GM23338 (cell line): Measurements from ENCODE around the gene SERPINA5. TPM values are rescaled to one million over a fixed set of nuclear protein-coding genes. Genes with fewer than 3 reads are reported as not detected.

Source experiments
- ATAC-seq: fragments of 200-7000 bp; cut with Tn5 transposase; 3 replicates; pipeline ENCODE4 v1.9.1; 2020
- DNase-seq: peaks from one replicate; pipeline ENCODE4 v3.0.0-alpha.2; 2015; ENCODE audit warnings: low spot score
- H2AFZ ChIP-seq: fragments of 200-600 bp; sonication (generic); 2 replicates; pipeline ENCODE4 v1.8.0; 2016; ENCODE audit warnings: antibody characterized with exemption, mild to moderate bottlenecking, moderate library complexity
- H3F3A ChIP-seq: fragments of 200-600 bp; sonication (generic); replicated peaks from 2 replicates; pipeline ENCODE4 v1.8.0; 2017; ENCODE audit warnings: antibody characterized with exemption, mixed run types, low read depth
- H3K27ac ChIP-seq: fragments of 200-600 bp; sonication (generic); 2 replicates; pipeline ENCODE4 v1.6.1; 2016; ENCODE audit warnings: low read depth
- H3K27me3 ChIP-seq: fragments of 200-600 bp; sonication (generic); 2 replicates; pipeline ENCODE4 v1.8.0; 2016; ENCODE audit warnings: mild to moderate bottlenecking, mixed run types, moderate library complexity; ENCODE audit not compliant: insufficient read depth
- H3K36me3 ChIP-seq: fragments of 200-600 bp; sonication (generic); 2 replicates; pipeline ENCODE4 v1.8.0; 2016; ENCODE audit warnings: mild to moderate bottlenecking; ENCODE audit not compliant: insufficient read depth
- H3K4me1 ChIP-seq: fragments of 200-600 bp; sonication (generic); 2 replicates; pipeline ENCODE4 v1.8.0; 2016; ENCODE audit warnings: mild to moderate bottlenecking, moderate library complexity; ENCODE audit not compliant: insufficient read depth
- H3K4me2 ChIP-seq: fragments of 200-600 bp; sonication (generic); 2 replicates; pipeline ENCODE4 v1.7.1; 2017; ENCODE audit warnings: mixed run types
- H3K4me3 ChIP-seq: fragments of 200-600 bp; sonication (generic); 2 replicates; pipeline ENCODE4 v1.6.1; 2016; ENCODE audit warnings: mixed run types
- H3K79me2 ChIP-seq: fragments of 200-600 bp; sonication (generic); replicated peaks from 2 replicates; pipeline ENCODE4 v1.8.0; 2017; ENCODE audit warnings: mild to moderate bottlenecking; ENCODE audit not compliant: insufficient read depth
- H3K9me2 ChIP-seq: fragments of 200-600 bp; sonication (generic); 2 replicates; pipeline ENCODE4 v1.8.0; 2017; ENCODE audit not compliant: insufficient read depth
- H4K20me1 ChIP-seq: fragments of 200-600 bp; sonication (generic); replicated peaks from 2 replicates; pipeline ENCODE4 v1.8.0; 2017; ENCODE audit warnings: mild to moderate bottlenecking; ENCODE audit not compliant: insufficient read depth
- H3K27ac Mint-ChIP-seq: 2 replicates; pipeline ENCODE4 v1.8.0; 2020; ENCODE audit warnings: inconsistent platforms, mild to moderate bottlenecking, moderate library complexity, mixed read lengths
- H3K27me3 Mint-ChIP-seq: 3 replicates; pipeline ENCODE4 v1.8.0; 2022; ENCODE audit warnings: low read depth, mild to moderate bottlenecking, moderate library complexity, mixed read lengths, inconsistent platforms; ENCODE audit not compliant: insufficient read depth, poor library complexity
- H3K36me3 Mint-ChIP-seq: 3 replicates; pipeline ENCODE4 v1.8.0; 2021; ENCODE audit warnings: low read depth, mild to moderate bottlenecking, inconsistent platforms, moderate library complexity, mixed read lengths
- H3K4me1 Mint-ChIP-seq: 3 replicates; pipeline ENCODE4 v1.8.0; 2020; ENCODE audit warnings: mild to moderate bottlenecking, inconsistent platforms, mixed read lengths
- H3K4me3 Mint-ChIP-seq: 3 replicates; pipeline ENCODE4 v1.8.0; 2021; ENCODE audit warnings: moderate library complexity, mild to moderate bottlenecking, inconsistent platforms, mixed read lengths
- H3K9me3 Mint-ChIP-seq: 3 replicates; pipeline ENCODE4 v1.8.0; 2020; ENCODE audit warnings: moderate library complexity, mild to moderate bottlenecking, inconsistent platforms, mixed read lengths
- CREB1 ChIP-seq: fragments of 250-450 bp; sonication (Bioruptor Pico); IDR thresholded peaks from 2 replicates; pipeline ENCODE4 v1.5.0; 2020; ENCODE audit warnings: low read depth, mild to moderate bottlenecking, moderate library complexity
- CTCF ChIP-seq, 2 experiments: fragments of 200-600 bp in 1 of 2; sonication (generic) in 1 of 2; conservative IDR thresholded peaks; 2 replicates each; pipeline versions ENCODE4 v1.5.1 to v1.6.1; 2016 to 2017; ENCODE audit warnings: antibody characterized with exemption in 2 of 2, low read depth in 2 of 2, mild to moderate bottlenecking in 2 of 2, moderate library complexity in 1 of 2
- ETS1 ChIP-seq: IDR thresholded peaks from 2 replicates; pipeline ENCODE4 v1.6.1; 2016; ENCODE audit warnings: antibody characterized with exemption
- EZH2 ChIP-seq: fragments of 200-600 bp; sonication (generic); IDR thresholded peaks from one replicate; pipeline ENCODE4 v1.8.0; 2017; ENCODE audit warnings: antibody characterized with exemption, mild to moderate bottlenecking, low read depth; ENCODE audit not compliant: unreplicated experiment
- EZH2phosphoT487 ChIP-seq: fragments of 200-600 bp; sonication (generic); IDR thresholded peaks from one replicate; pipeline ENCODE4 v1.8.1; 2018; ENCODE audit warnings: antibody characterized with exemption; ENCODE audit not compliant: unreplicated experiment
- JUNB ChIP-seq: IDR thresholded peaks from one replicate; pipeline ENCODE4 v1.6.1; 2016; ENCODE audit warnings: antibody characterized with exemption; ENCODE audit not compliant: unreplicated experiment
- NANOG ChIP-seq: IDR thresholded peaks from 2 replicates; pipeline ENCODE4 v1.6.1; 2016; ENCODE audit warnings: antibody characterized with exemption, borderline replicate concordance
- REST ChIP-seq: IDR thresholded peaks from one replicate; pipeline ENCODE4 v1.6.1; 2018; ENCODE audit warnings: antibody characterized with exemption; ENCODE audit not compliant: unreplicated experiment
- ZNF114 ChIP-seq: fragments of 250-450 bp; sonication (Bioruptor Pico); IDR thresholded peaks from 2 replicates; pipeline ENCODE4 v1.5.0; 2020; ENCODE audit warnings: mild to moderate bottlenecking, moderate library complexity
- ZNF331 ChIP-seq: fragments of 250-450 bp; sonication (Bioruptor Pico); IDR thresholded peaks from 2 replicates; pipeline ENCODE4 v1.5.0; 2020; ENCODE audit warnings: low read depth, mild to moderate bottlenecking, moderate library complexity
- polyA plus RNA-seq: library from polyadenylated mRNA; unstranded; fragments of >200 nt; fragmentation: Nextera tagmentation; extraction: Ambion mirVana; gene quantifications from 2 replicates; pipeline ENCODE4 v1.2.1, GENCODE V29; 2016
- total RNA-seq: library from RNA; depleted of rRNA; stranded (reverse); fragments of >200 nt; shearing (Covaris generic); gene quantifications from 2 replicates; pipeline ENCODE4 v1.2.3, GENCODE V29; 2014

The SERPINA5 gene
- total and polyA plus RNA-seq, 2 experiments from 2014 or later = 0.81 to 0.90 TPM

- Histone ChIP-seq H3K27me3 (no peaks in the 10 kb centered on the region), H3K4me2 (no peak overlapping the region), H3F3A (no peaks in the 10 kb centered on the region), H3K36me3 (no peaks in the 10 kb centered on the region), H3K4me1 (no peaks in the 10 kb centered on the region), H3K4me3 (no peak overlapping the region), H4K20me1 (no peaks in the 10 kb centered on the region), H2AFZ (no peak overlapping the region), H3K9me2 (peaks cover 5% of the 10 kb centered on the region; the same call in 1 of the 2 replicates), H3K27ac (no peak overlapping the region), H3K79me2 (no peaks in the 10 kb centered on the region)
- ATAC-seq (no peak), DNase-seq (no peak)
- H3K9me3 Mint-ChIP-seq = no peaks in the 10 kb centered on the region; the same call in 2 of the 3 replicates
- TF ChIP-seq NANOG = no peak
- no peak for TF ChIP-seq EZH2
- no peak for TF ChIP-seq ZNF114 (CRISPR knock-in tag)
- no peaks in the 10 kb centered on the region for H3K36me3 Mint-ChIP-seq
- H3K27me3 Mint-ChIP-seq = peaks cover 3% of the 10 kb centered on the region
- no peaks in the 10 kb centered on the region for H3K4me1 Mint-ChIP-seq
- no peak overlapping the region for H3K4me3 Mint-ChIP-seq
- no peak overlapping the region for H3K27ac Mint-ChIP-seq
Measured at GRCh38 chr14:94570002-94570400, 11.2 kb upstream of the SERPINA5 start.

GRCh38 chr14:94570440-94570839 is 10.8 kb upstream of the SERPINA5 start:
- ATAC-seq = no peak
- 0 out of 2 replicates have a peak, but pooled peaks cover 5% of the 10 kb centered on the region for H3K9me2 ChIP-seq
- no peaks in the 10 kb centered on the region for H3K36me3 ChIP-seq

GRCh38 chr14:94571395-94571794 is 9.8 kb upstream of the SERPINA5 start:
- Mint-ChIP-seq H3K27me3 (peaks cover 4% of the 10 kb centered on the region), H3K36me3 (no peaks in the 10 kb centered on the region), H3K4me3 (no peak overlapping the region), H3K4me1 (no peaks in the 10 kb centered on the region), H3K27ac (no peak overlapping the region), H3K9me3 (no peaks in the 10 kb centered on the region; the same call in 2 of the 3 replicates)
- Histone ChIP-seq H3F3A (no peaks in the 10 kb centered on the region), H3K79me2 (no peaks in the 10 kb centered on the region), H3K4me2 (no peak overlapping the region), H3K4me1 (no peaks in the 10 kb centered on the region), H3K9me2 (peaks cover 5% of the 10 kb centered on the region; the same call in 1 of the 2 replicates), H3K4me3 (no peak overlapping the region), H4K20me1 (no peaks in the 10 kb centered on the region), H3K27me3 (no peaks in the 10 kb centered on the region), H3K27ac (no peak overlapping the region), H2AFZ (no peak overlapping the region), H3K36me3 (no peaks in the 10 kb centered on the region)
- ATAC-seq (no peak), DNase-seq (no peak)
- TF ChIP-seq NANOG (no peak), REST (no peak), ZNF114 (CRISPR knock-in tag) (no peak), CTCF (conservative IDR thresholded peaks at IDR 0.05; ENCODE audit: low read depth in 2 of 2) (no peak), EZH2 (no peak), EZH2phosphoT487 (no peak), ZNF331 (CRISPR knock-in tag) (no peak), JUNB (no peak), CREB1 (no peak)

More at GRCh38 chr14:94570440-94570839, 10.8 kb upstream of the SERPINA5 start:
- H3K27ac Mint-ChIP-seq = no peak overlapping the region
- H3K27me3 Mint-ChIP-seq = peaks cover 4% of the 10 kb centered on the region
- Histone ChIP-seq H3K4me3 (no peak overlapping the region), H2AFZ (no peak overlapping the region), H3K27ac (no peak overlapping the region), H3K27me3 (no peaks in the 10 kb centered on the region), H3F3A (no peaks in the 10 kb centered on the region), H3K4me2 (no peak overlapping the region), H4K20me1 (no peaks in the 10 kb centered on the region), H3K79me2 (no peaks in the 10 kb centered on the region), H3K4me1 (no peaks in the 10 kb centered on the region)
- no peak for DNase-seq
- no peaks in the 10 kb centered on the region; the same call in 2 of the 3 replicates for H3K9me3 Mint-ChIP-seq
- H3K4me3 Mint-ChIP-seq = no peak overlapping the region
- TF ChIP-seq EZH2phosphoT487 (no peak), ETS1 (no peak)
- H3K4me1 Mint-ChIP-seq = no peaks in the 10 kb centered on the region
- no peaks in the 10 kb centered on the region for H3K36me3 Mint-ChIP-seq
